Neural crest cell (in vitro differentiated cells): Measurements from ENCODE around the gene ZNF771. TPM values are rescaled to one million over a fixed set of nuclear protein-coding genes. Genes with fewer than 3 reads are reported as not detected.
"Not testable (repeated sequence)": the region's sequence is repeated elsewhere in the genome, so short reads cannot be mapped to it uniquely, and the experiment has no call there.

ENCODE experiments used
- DNase-seq: peaks from one replicate; pipeline ENCODE4 v3.0.0; 2021; ENCODE audit warnings: low read depth, mixed read lengths, low spot score
- H3K27ac Mint-ChIP-seq: one replicate; pipeline ENCODE4 v1.8.0; 2021; ENCODE audit warnings: mild to moderate bottlenecking, mixed read lengths; ENCODE audit not compliant: unreplicated experiment
- H3K27me3 Mint-ChIP-seq: 2 replicates; pipeline ENCODE4 v1.8.0; 2021; ENCODE audit warnings: low read depth, mild to moderate bottlenecking, mixed read lengths
- H3K36me3 Mint-ChIP-seq: 2 replicates; pipeline ENCODE4 v1.8.0; 2021; ENCODE audit warnings: low read depth, mild to moderate bottlenecking, mixed read lengths
- H3K4me1 Mint-ChIP-seq: 2 replicates; pipeline ENCODE4 v1.8.0; 2021; ENCODE audit warnings: mixed read lengths
- H3K4me3 Mint-ChIP-seq: one replicate; pipeline ENCODE4 v1.8.0; 2021; ENCODE audit warnings: mild to moderate bottlenecking, mixed read lengths
- H3K9me3 Mint-ChIP-seq: 2 replicates; pipeline ENCODE4 v1.8.0; 2021; ENCODE audit warnings: mixed read lengths
- total RNA-seq: library from RNA; stranded (reverse); gene quantifications from 2 replicates; pipeline ENCODE4 v1.2.1, GENCODE V29; 2021
- TF ChIP-seq, protein P1 (sequence below): fragments of 200-600 bp; sonication (generic); conservative IDR thresholded peaks from 2 replicates; pipeline ENCODE4 v1.5.0; 2021; ENCODE audit warnings: antibody characterized with exemption, mild to moderate bottlenecking

ZNF771 gene
- total RNA-seq, 1 donor from 2014 or later, result 18.9 TPM

- no peaks in the 10 kb centered on the region for H3K9me3 Mint-ChIP-seq
- H3K4me1 Mint-ChIP-seq, result no peaks in the 10 kb centered on the region
- H3K36me3 Mint-ChIP-seq, result no peaks in the 10 kb centered on the region
- H3K27me3 Mint-ChIP-seq, result peaks cover 5% of the 10 kb centered on the region
- no peak overlapping the region for H3K27ac Mint-ChIP-seq
- DNase-seq, result no peak
- no peak overlapping the region for H3K4me3 Mint-ChIP-seq
- TF ChIP-seq, protein P1, sequence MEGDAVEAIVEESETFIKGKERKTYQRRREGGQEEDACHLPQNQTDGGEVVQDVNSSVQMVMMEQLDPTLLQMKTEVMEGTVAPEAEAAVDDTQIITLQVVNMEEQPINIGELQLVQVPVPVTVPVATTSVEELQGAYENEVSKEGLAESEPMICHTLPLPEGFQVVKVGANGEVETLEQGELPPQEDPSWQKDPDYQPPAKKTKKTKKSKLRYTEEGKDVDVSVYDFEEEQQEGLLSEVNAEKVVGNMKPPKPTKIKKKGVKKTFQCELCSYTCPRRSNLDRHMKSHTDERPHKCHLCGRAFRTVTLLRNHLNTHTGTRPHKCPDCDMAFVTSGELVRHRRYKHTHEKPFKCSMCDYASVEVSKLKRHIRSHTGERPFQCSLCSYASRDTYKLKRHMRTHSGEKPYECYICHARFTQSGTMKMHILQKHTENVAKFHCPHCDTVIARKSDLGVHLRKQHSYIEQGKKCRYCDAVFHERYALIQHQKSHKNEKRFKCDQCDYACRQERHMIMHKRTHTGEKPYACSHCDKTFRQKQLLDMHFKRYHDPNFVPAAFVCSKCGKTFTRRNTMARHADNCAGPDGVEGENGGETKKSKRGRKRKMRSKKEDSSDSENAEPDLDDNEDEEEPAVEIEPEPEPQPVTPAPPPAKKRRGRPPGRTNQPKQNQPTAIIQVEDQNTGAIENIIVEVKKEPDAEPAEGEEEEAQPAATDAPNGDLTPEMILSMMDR, result no peak
Observed at GRCh38 chr16:30457743-30458560, 50.5 kb downstream of the ZNF771 start.

GRCh38 chr16:30458561-30459394, 51.4 kb downstream of the ZNF771 start:
- DNase-seq, result no peak
- no peaks in the 10 kb centered on the region for H3K9me3 Mint-ChIP-seq
- TF ChIP-seq, protein P1, result no peak
- H3K27me3 Mint-ChIP-seq, result peaks cover 5% of the 10 kb centered on the region
- H3K27ac Mint-ChIP-seq, result no peak overlapping the region
- H3K36me3 Mint-ChIP-seq, result no peaks in the 10 kb centered on the region
- H3K4me1 Mint-ChIP-seq, result no peaks in the 10 kb centered on the region
- no peak overlapping the region for H3K4me3 Mint-ChIP-seq

- Mint-ChIP-seq H3K9me3 (no peaks in the 10 kb centered on the region), H3K27me3 (peaks cover 4% of the 10 kb centered on the region), H3K27ac (no peak overlapping the region), H3K36me3 (no peaks in the 10 kb centered on the region), H3K4me1 (no peaks in the 10 kb centered on the region), H3K4me3 (no peak overlapping the region)
- TF ChIP-seq, protein P1, result no peak
- DNase-seq, result no peak
Observed at GRCh38 chr16:30459456-30459855, 52.0 kb downstream of the ZNF771 start.

- H3K4me3 Mint-ChIP-seq, H3K27me3 Mint-ChIP-seq, H3K9me3 Mint-ChIP-seq, DNase-seq, H3K27ac Mint-ChIP-seq, H3K36me3 Mint-ChIP-seq, H3K4me1 Mint-ChIP-seq: not testable (repeated sequence)
Observed at GRCh38 chr16:30461426-30461825, 54.0 kb downstream of the ZNF771 start.

DNA sequence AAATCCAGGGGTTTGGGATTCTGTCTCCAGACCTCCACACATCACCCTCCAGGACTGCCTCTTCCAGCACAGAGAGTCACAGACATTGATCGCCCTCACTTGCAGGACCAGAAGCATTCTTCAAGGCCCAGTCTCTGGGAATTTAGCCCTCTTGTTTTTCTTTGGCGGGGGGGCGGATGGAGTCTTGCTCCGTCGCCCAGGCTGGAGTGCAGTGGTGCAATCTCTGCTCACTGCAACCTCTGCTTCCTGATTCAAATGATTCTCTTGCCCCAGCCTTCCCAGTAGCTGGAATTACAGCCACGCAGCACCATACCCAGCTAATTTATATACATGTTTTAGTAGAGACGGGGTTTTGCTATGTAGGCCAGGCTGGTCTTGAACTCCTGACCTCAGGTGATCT, 56.7 kb downstream of the ZNF771 start:
- no peaks in the 10 kb centered on the region for H3K27me3 Mint-ChIP-seq
- H3K36me3 Mint-ChIP-seq, result no peaks in the 10 kb centered on the region
- H3K4me1 Mint-ChIP-seq, result no peaks in the 10 kb centered on the region
- no peak overlapping the region for H3K4me3 Mint-ChIP-seq
- TF ChIP-seq, protein P1, result no peak
- H3K27ac Mint-ChIP-seq, result no peak overlapping the region
- no peak for DNase-seq
- H3K9me3 Mint-ChIP-seq, result no peaks in the 10 kb centered on the region

Other genes starting within 250 kb of the ZNF771 start
- 25.2 and 25.8 TPM in 2 replicates for gene CORO1A, start 224.0 kb upstream of the ZNF771 start, total RNA-seq
- 103 and 118 TPM in 2 replicates for gene BOLA2B, start 213.9 kb upstream of the ZNF771 start, total RNA-seq
- 45.0 and 69.1 TPM in 2 replicates for gene SLX1A, start 213.7 kb upstream of the ZNF771 start, total RNA-seq
- 23.9 and 26.4 TPM in 2 replicates for gene SULT1A3, start 208.4 kb upstream of the ZNF771 start, total RNA-seq
- gene NPIPB13, start 159.1 kb upstream of the ZNF771 start, total RNA-seq, result 11.2 and 15.4 TPM in 2 replicates
- 74.8 and 85.2 TPM in 2 replicates for gene CD2BP2, start 52.3 kb upstream of the ZNF771 start, total RNA-seq
- 39.7 and 45.6 TPM in 2 replicates for gene TBC1D10B, start 37.1 kb upstream of the ZNF771 start, total RNA-seq
- gene MYL11, start 32.8 kb upstream of the ZNF771 start, total RNA-seq, result not detected in 2 replicates
- 2.3 and 2.9 TPM in 2 replicates for gene SEPTIN1, start 25.0 kb upstream of the ZNF771 start, total RNA-seq
- gene ZNF48, start 12.2 kb upstream of the ZNF771 start, total RNA-seq, result 59.9 and 60.9 TPM in 2 replicates
- 91.6 and 94.3 TPM in 2 replicates for gene DCTPP1, start 22.4 kb downstream of the ZNF771 start, total RNA-seq
- 29.6 and 30.5 TPM in 2 replicates for gene SEPHS2, start 38.3 kb downstream of the ZNF771 start, total RNA-seq
- not detected in 2 replicates for gene ITGAL, start 65.1 kb downstream of the ZNF771 start, total RNA-seq
- gene ZNF768, start 119.0 kb downstream of the ZNF771 start, total RNA-seq, result 64.0 and 68.5 TPM in 2 replicates
- 10.5 and 11.3 TPM in 2 replicates for gene ZNF747, start 127.3 kb downstream of the ZNF771 start, total RNA-seq
- 20.7 and 22.3 TPM in 2 replicates for gene ZNF764, start 150.8 kb downstream of the ZNF771 start, total RNA-seq
- gene ZNF688, start 164.1 kb downstream of the ZNF771 start, total RNA-seq, result 13.4 and 14.3 TPM in 2 replicates
- 37.6 and 38.3 TPM in 2 replicates for gene ZNF785, start 178.1 kb downstream of the ZNF771 start, total RNA-seq
- gene ZNF689, start 202.8 kb downstream of the ZNF771 start, total RNA-seq, result 23.0 and 23.2 TPM in 2 replicates
- 62.8 and 67.0 TPM in 2 replicates for gene PRR14, start 243.4 kb downstream of the ZNF771 start, total RNA-seq